Parathyroid adenoma (tissue), 2 donors: Measurements from ENCODE around the gene FES.

ENCODE experiments used
- H2AFZ ChIP-seq: fragments of 300-600 bp; sonication (generic); one replicate; pipeline ENCODE4 v1.7.0; 2017; ENCODE audit warnings: antibody characterized with exemption, mild to moderate bottlenecking
- H3K27ac ChIP-seq: fragments of 300-600 bp; sonication (generic); one replicate; pipeline ENCODE4 v1.7.0; 2017
- H3K27me3 ChIP-seq: fragments of 300-600 bp; sonication (generic); one replicate; pipeline ENCODE4 v1.7.0; 2017; ENCODE audit warnings: low read length; ENCODE audit not compliant: control insufficient read depth, insufficient read depth
- H3K36me3 ChIP-seq: fragments of 300-600 bp; sonication (generic); one replicate; pipeline ENCODE4 v1.7.0; 2017; ENCODE audit warnings: low read length; ENCODE audit not compliant: control insufficient read depth, insufficient read depth
- H3K4me1 ChIP-seq: fragments of 300-600 bp; sonication (generic); one replicate; pipeline ENCODE4 v1.7.0; 2017; ENCODE audit warnings: control low read depth
- H3K4me2 ChIP-seq: fragments of 300-600 bp; sonication (generic); one replicate; pipeline ENCODE4 v1.7.0; 2017; ENCODE audit warnings: low read length
- H3K4me3 ChIP-seq: fragments of 300-600 bp; sonication (generic); one replicate; pipeline ENCODE4 v1.7.0; 2017; ENCODE audit warnings: low read depth, low read length
- H3K79me2 ChIP-seq: fragments of 300-600 bp; sonication (generic); one replicate; pipeline ENCODE4 v1.7.0; 2017; ENCODE audit warnings: control low read depth
- H3K9ac ChIP-seq: fragments of 300-600 bp; sonication (generic); one replicate; pipeline ENCODE4 v1.7.0; 2017; ENCODE audit warnings: mild to moderate bottlenecking
- H3K9me3 ChIP-seq: fragments of 300-600 bp; sonication (generic); one replicate; pipeline ENCODE4 v1.7.0; 2017; ENCODE audit warnings: low read length; ENCODE audit not compliant: control insufficient read depth
- TF ChIP-seq, protein P1 (sequence below): fragments of 300-600 bp; sonication (generic); IDR thresholded peaks from one replicate; pipeline ENCODE4 v1.7.0; 2017; ENCODE audit warnings: antibody characterized with exemption, mild to moderate bottlenecking
- donor health status: primary hyperparathyroidism.

Gene FES

DNA sequence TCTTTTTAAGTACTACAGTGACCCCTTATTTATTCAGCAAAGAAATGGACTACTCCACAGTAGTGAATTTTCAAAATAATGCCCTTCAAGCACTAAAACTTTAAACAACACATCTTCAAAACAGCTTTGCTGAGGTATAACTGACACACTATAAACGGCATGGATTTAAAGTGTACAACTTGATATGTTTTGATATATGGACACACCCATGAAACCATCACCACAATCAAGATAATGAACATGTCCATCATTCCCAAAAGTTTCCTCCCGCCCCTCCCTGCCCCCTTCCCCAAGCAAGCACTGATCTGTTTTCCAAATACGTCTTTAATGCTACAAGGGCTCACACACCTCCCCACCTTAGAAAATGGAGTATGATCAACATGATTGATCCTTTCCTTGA lies 17.5 kb upstream of the FES start:
- H3K4me1 ChIP-seq, result peaks cover 7% of the 10 kb centered on the region

DNA sequence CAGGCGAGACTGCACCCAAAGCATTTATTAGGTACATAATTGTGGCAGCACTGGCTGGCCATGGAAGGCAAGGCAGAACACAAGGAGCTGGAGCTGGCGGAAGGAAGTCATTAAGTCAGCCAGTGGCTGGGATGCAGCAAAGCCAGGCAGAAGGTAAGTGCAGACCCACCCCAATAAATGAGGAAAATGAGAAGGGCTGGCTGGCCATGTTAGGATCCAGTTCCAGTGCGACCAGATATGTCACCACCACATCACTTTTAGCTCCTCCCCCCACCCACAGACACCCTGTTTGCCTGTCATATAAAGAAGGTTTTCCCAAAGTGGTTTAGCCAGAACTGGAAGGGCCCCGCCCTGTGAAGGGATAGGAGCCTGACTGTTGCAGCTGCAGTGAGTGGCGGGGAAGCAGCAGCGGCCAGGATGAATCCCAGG lies 16.0 kb upstream of the FES start, which contains the start of gene FURIN:
TSS of gene FURIN (plus strand) at position 328 of the 429 bp plus-strand sequence. CDS start 7,153 bp downstream, outside the sequence.
- Histone ChIP-seq H3K4me2 (no peak within 1 kb of the TSS), H3K4me1 (peaks cover 13% of the 10 kb centered on the region), H3K4me3 (no peak within 1 kb of the TSS), H2AFZ (no peak within 1 kb of the TSS), H3K9ac (no peak within 1 kb of the TSS), H3K27me3 (no peaks in the 10 kb centered on the region), H3K9me3 (no peaks in the 10 kb centered on the region), H3K79me2 (no peaks in the 10 kb centered on the region), H3K27ac (peak within 1 kb of the TSS; percentile 21), H3K36me3 (no peaks in the 10 kb centered on the region)
- TF ChIP-seq, protein P1, sequence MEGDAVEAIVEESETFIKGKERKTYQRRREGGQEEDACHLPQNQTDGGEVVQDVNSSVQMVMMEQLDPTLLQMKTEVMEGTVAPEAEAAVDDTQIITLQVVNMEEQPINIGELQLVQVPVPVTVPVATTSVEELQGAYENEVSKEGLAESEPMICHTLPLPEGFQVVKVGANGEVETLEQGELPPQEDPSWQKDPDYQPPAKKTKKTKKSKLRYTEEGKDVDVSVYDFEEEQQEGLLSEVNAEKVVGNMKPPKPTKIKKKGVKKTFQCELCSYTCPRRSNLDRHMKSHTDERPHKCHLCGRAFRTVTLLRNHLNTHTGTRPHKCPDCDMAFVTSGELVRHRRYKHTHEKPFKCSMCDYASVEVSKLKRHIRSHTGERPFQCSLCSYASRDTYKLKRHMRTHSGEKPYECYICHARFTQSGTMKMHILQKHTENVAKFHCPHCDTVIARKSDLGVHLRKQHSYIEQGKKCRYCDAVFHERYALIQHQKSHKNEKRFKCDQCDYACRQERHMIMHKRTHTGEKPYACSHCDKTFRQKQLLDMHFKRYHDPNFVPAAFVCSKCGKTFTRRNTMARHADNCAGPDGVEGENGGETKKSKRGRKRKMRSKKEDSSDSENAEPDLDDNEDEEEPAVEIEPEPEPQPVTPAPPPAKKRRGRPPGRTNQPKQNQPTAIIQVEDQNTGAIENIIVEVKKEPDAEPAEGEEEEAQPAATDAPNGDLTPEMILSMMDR, result no peak

More for the DNA sequence above, 17.5 kb upstream of the FES start:
- Histone ChIP-seq H2AFZ (no peak overlapping the region), H3K79me2 (no peaks in the 10 kb centered on the region), H3K4me3 (no peak overlapping the region), H3K27ac (no peak overlapping the region), H3K36me3 (no peaks in the 10 kb centered on the region), H3K4me2 (no peak overlapping the region), H3K27me3 (no peaks in the 10 kb centered on the region), H3K9ac (no peak overlapping the region), H3K9me3 (no peaks in the 10 kb centered on the region)
- TF ChIP-seq, protein P1, result no peak

DNA sequence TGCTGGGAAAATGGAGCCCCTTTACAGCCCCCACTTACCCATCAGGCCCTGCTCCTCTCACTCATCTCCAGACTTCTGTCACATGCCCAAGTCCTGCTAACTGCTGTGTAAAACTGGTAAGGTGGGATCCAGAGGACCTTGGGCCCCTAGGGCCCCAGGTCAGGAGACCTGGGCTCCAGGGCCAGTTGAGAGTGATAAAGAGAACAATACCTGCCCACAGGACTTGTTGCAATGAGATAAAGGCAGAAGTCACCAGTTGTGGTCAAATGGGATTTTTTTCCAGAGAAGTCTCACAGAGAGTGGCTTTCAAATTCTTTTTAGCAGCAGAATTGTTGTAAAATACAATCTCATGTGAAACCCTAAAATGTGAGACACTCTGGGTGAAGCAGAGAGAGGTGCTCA lies 15.2 kb upstream of the FES start:
- H3K4me1 ChIP-seq, result peaks cover 13% of the 10 kb centered on the region
- no peaks in the 10 kb centered on the region for H3K36me3 ChIP-seq
- no peak overlapping the region for H3K4me3 ChIP-seq
- H3K9ac ChIP-seq, result no peak overlapping the region
- TF ChIP-seq, protein P1, result no peak
- H2AFZ ChIP-seq, result no peak overlapping the region
- no peak overlapping the region for H3K4me2 ChIP-seq
- H3K79me2 ChIP-seq, result no peaks in the 10 kb centered on the region
- peak overlapping the region; percentile 21 for H3K27ac ChIP-seq
- H3K9me3 ChIP-seq, result no peaks in the 10 kb centered on the region
- H3K27me3 ChIP-seq, result no peaks in the 10 kb centered on the region

DNA sequence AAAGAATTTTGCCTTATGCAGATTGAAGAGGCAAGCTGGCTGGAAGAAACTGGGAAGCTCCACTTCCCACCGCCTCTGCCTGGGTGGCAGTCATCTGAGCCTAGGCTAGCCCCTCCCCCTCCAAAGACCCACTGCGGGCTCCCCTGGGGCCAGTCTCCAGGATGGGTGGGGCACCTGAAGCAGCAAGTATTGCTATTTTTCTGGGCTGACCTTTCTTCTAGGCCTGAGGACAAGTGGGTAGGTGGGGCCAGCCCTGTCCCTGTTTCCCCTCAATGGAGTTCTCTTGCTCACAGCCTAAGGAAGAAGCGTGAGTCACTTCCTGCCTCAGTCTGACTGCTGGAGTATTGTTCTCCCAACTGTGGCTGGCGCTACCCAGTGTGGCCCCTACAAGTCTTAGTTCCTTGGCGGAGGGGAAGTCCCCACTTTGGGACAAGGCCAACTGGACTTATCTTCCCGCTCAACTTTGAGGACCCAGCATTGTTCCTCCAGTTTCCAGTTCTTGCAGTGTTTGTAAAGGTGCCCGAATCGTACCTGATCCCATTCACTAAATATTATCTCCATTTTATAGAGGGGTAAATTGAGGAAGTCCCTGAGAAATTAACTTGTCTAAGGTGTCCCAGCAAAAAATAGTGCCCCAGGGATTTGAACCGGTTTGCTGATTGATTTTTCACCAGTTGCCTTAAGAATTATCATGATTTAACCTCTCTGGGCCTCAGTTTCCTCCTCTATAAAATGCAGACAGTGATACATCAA lies 14.5 kb upstream of the FES start:
- Histone ChIP-seq H3K36me3 (no peaks in the 10 kb centered on the region), H3K4me1 (peaks cover 13% of the 10 kb centered on the region)

More for the DNA sequence above, 14.5 kb upstream of the FES start:
- no peak overlapping the region for H2AFZ ChIP-seq
- TF ChIP-seq, protein P1, result no peak
- H3K27ac ChIP-seq, result peak overlapping the region; percentile 76
- H3K79me2 ChIP-seq, result no peaks in the 10 kb centered on the region
- peak overlapping the region; percentile 80 for H3K4me3 ChIP-seq
- H3K9ac ChIP-seq, result no peak overlapping the region
- no peaks in the 10 kb centered on the region for H3K27me3 ChIP-seq
- H3K9me3 ChIP-seq, result no peaks in the 10 kb centered on the region
- H3K4me2 ChIP-seq, result peak overlapping the region; percentile 92
